ENCODE data around the gene DAB2IP. TPM values are rescaled to one million over a fixed set of nuclear protein-coding genes. Genes with fewer than 3 reads are reported as not detected.

DAB2IP gene
- total and polyA plus RNA-seq, 2 of the 4 experiments (the other 2 are of a cell fraction): 5.6 to 17.2 TPM

DNA sequence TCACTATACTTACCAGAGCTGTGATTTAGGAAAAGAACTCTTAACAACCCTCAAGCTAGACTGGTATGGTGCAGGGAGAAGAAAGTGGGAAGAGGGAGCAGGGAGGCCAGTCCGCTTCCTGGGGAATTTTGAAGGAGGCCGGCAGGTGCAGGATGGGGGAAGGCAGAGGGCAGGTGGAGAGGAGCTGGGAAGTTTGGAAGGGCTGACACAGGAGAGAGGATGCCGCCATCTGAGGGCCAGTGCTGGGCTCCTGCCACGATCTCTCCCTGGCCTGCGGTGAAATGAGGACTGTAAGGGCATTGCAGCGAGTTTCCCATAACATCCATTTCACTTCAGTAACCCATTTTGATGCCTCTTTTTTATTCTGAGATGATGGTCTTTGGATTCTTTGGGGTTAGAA, 8.9 kb downstream of the DAB2IP start:
- no peak overlapping the region for H4K8ac ChIP-seq (ENCODE audit: low read depth in 2 of 2, low read length in 2 of 2)
- ChIA-PET CTCF (no interaction called here), POLR2A (ENCODE audit: unreplicated experiment) (no interaction called here)
- in situ Hi-C loops (cut with MboI; ENCODE audit: low sequenced_read_pairs) (no loop called here), intact Hi-C loops (cut with micrococcal nuclease) (no loop called here), dilution Hi-C loops (cut with HindIII; ENCODE audit: low sequenced_read_pairs, unreplicated experiment) (no loop called here)
- DNase-seq (no peak), ATAC-seq (ENCODE audit: low read depth) (no peak)
- H3K79me1 ChIP-seq (ENCODE audit: low read depth in 1 of 2, low read length in 2 of 2): no peaks in the 10 kb centered on the region
- TF ChIP-seq POLR2A (IDR thresholded peaks at IDR 0.05; ENCODE audit: low read depth, low read length) (no peak), CEBPB (IDR thresholded peaks at IDR 0.05; ENCODE audit: low read depth, low read length) (no peak), MXI1 (IDR thresholded peaks at IDR 0.05; ENCODE audit: borderline replicate concordance, low read depth, low read length) (no peak), MAZ (IDR thresholded peaks at IDR 0.05; ENCODE audit: borderline replicate concordance, low read depth, low read length) (no peak)
- H3K14ac ChIP-seq (replicated peaks; ENCODE audit: low read depth, low read length): no peak overlapping the region
- no peaks in the 10 kb centered on the region for H3K9me3 ChIP-seq (ENCODE audit: control insufficient read depth, insufficient read depth, low read length)
- no peak overlapping the region for H2AK5ac ChIP-seq (ENCODE audit: low read depth, low read length)
- H2AK9ac ChIP-seq (replicated peaks; ENCODE audit: low read depth, low read length, poor library complexity): no peak overlapping the region
- peaks cover 10% of the 10 kb centered on the region; the same call in 1 of the 2 replicates for H4K20me1 ChIP-seq (ENCODE audit: insufficient read depth, low read length)
- no peaks in the 10 kb centered on the region for H3K27me3 ChIP-seq (ENCODE audit: control insufficient read depth, insufficient read depth, low read length)
- no peak overlapping the region for H4K91ac ChIP-seq (ENCODE audit: insufficient read depth, low read depth, low read length)
- H3K4me3 ChIP-seq (ENCODE audit: insufficient read depth, low read depth, low read length): no peak overlapping the region
- no peak overlapping the region for H3K4ac ChIP-seq (ENCODE audit: low read depth, low read length)
- no peak overlapping the region for H2BK5ac ChIP-seq (ENCODE audit: low read depth, low read length, poor library complexity, severe bottlenecking)
- H3K4me1 ChIP-seq (ENCODE audit: control insufficient read depth, insufficient read depth, low read length): peaks cover 3% of the 10 kb centered on the region; the same call in 1 of the 2 replicates
- no peak overlapping the region for H4K5ac ChIP-seq (ENCODE audit: low read depth, low read length)
- 60% methylated on average over 1 of the region's 6 CpGs; no CpG with 5 or more reads in 1 of the 2 experiments for WGBS, 2 experiments (ENCODE audit: extremely low coverage in 2 of 2, insufficient read length in 1 of 2)
- H3K18ac ChIP-seq (ENCODE audit: low read depth, low read length): no peak overlapping the region
- H3K36me3 ChIP-seq (ENCODE audit: control insufficient read depth, insufficient read depth, low read length): peaks cover 3% of the 10 kb centered on the region; the same call in 1 of the 2 replicates
- H3K27ac ChIP-seq (ENCODE audit: insufficient read depth, low read length): no peak overlapping the region
- H3K56ac ChIP-seq (ENCODE audit: extremely low read depth, insufficient read depth, low read length): no peak overlapping the region
- no TSS peak for BruUV-seq (replicated peaks)
- no peak overlapping the region for H3K9ac ChIP-seq (ENCODE audit: low read depth, low read length)
- no peak overlapping the region for H2AFZ ChIP-seq (replicated peaks; ENCODE audit: low read length, poor library complexity)
- no peak overlapping the region for H2BK15ac ChIP-seq (ENCODE audit: low read depth, low read length)
- no peak overlapping the region for H3K4me2 ChIP-seq (ENCODE audit: low read depth, low read length)
- H3K23ac ChIP-seq (ENCODE audit: low read depth, low read length): no peak overlapping the region
- H2BK20ac ChIP-seq (ENCODE audit: low read depth, low read length): no peak overlapping the region
- no peak overlapping the region for H2BK120ac ChIP-seq (ENCODE audit: low read depth, low read length)
- H3K9me1 ChIP-seq (ENCODE audit: insufficient read depth, low read length): no peaks in the 10 kb centered on the region; the same call in 1 of the 2 replicates
